Measurements from ENCODE around the gene NPTXR. TPM values are rescaled to one million over a fixed set of nuclear protein-coding genes. Genes with fewer than 3 reads are reported as not detected.

Gene NPTXR
- total and polyA plus RNA-seq, 8 donors: 0.46 to 19.6 (median 2.3) TPM

DNA sequence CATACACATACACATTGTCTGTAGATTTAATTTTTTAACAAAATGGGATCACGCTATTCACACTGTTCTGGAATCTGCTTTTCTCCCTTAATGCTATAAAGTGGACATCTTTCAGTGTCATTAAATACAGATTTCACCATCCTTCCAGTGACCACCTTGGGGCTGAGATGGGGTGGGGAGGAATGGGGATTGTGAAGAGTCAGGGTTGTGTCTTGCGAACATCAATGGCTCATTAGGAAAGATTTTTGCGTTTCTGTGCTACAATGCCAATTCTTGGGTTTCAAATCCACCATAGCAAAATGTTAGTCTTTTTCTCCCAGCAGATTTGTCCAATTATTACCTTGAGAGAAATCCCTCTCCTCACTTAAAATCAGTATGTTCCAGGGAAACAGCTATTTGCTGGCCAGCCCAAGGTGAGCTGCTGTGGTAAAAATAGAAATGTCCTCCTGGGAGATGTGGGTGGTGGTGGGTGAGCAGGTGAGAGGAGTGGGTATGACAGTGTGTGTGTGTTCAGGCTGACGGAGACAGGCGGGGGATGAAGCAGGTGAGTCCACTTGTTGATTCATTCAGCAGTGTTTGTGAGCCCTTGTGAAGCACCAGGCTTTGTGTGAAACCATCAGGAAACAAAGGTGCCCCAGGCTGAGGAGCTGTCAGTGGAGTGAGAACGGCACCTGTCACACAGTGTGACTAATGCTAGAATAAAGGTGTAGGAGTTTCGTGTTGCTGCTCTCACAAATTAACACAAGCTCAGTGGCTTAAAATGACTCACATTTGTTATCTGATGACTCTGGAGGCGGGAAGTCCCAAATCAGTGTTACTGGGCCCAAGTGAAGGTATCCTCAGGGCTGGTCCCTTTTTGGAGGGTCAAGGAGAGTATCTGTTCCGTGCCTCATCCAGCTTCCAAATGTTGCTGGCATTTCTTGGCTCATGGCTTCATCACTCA is 29.9 kb upstream of the NPTXR start:
- peak; percentile 25 to 42 for DNase-seq
- peaks cover 6 to 9% (median 8%) of the 10 kb centered on the region in 4 donors for H3K36me3 ChIP-seq
- peak overlapping the region in 4 of 5 donors; percentile 89 to 96 (median 94) for H3K27ac ChIP-seq
- peaks cover 28 to 45% (median 36%) of the 10 kb centered on the region in 4 donors for H3K4me1 ChIP-seq
- TF ChIP-seq POLR2AphosphoS5 (IDR thresholded peaks at IDR 0.05) (no peak), EP300 (IDR thresholded peaks at IDR 0.05) (no peak)
- TF ChIP-seq, protein P1, sequence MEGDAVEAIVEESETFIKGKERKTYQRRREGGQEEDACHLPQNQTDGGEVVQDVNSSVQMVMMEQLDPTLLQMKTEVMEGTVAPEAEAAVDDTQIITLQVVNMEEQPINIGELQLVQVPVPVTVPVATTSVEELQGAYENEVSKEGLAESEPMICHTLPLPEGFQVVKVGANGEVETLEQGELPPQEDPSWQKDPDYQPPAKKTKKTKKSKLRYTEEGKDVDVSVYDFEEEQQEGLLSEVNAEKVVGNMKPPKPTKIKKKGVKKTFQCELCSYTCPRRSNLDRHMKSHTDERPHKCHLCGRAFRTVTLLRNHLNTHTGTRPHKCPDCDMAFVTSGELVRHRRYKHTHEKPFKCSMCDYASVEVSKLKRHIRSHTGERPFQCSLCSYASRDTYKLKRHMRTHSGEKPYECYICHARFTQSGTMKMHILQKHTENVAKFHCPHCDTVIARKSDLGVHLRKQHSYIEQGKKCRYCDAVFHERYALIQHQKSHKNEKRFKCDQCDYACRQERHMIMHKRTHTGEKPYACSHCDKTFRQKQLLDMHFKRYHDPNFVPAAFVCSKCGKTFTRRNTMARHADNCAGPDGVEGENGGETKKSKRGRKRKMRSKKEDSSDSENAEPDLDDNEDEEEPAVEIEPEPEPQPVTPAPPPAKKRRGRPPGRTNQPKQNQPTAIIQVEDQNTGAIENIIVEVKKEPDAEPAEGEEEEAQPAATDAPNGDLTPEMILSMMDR (IDR thresholded peaks at IDR 0.05): no peak
- 56 to 69% (median 68%) methylated on average over 9 of the region's 9 CpGs for WGBS, 5 donors
- intact Hi-C loops (cut with DNase I; ENCODE audit: low total_unique reads): no loop called here
- no peaks in the 10 kb centered on the region for H3K27me3 ChIP-seq
- H3K9me3 ChIP-seq: no peaks in the 10 kb centered on the region
- peak overlapping the region in 3 of 4 donors; percentile 58 to 88 (median 86) for H3K4me3 ChIP-seq

DNA sequence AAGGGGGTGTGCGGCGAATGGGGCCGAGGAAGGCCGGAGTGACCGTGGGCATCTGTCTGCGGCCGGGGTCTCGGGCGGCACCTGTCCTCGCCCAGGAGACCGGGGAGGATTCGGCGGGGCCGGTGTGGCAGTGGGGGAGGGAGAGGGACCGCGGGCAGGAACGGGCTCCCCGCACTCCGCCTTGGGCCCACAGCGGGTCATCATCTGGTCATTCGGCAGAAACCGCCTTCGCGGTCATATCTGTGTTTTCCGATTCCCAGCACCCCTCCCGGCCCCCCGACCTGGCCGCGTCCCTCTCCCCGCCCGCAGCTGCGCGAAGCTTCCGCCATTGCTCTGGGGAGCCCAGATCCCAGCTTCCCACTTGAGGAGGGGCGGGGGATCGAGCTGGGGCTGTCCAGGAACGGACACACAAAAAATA is 29.0 kb upstream of the NPTXR start:
- H3K9me3 ChIP-seq: no peaks in the 10 kb centered on the region
- H3K27ac ChIP-seq: peak overlapping the region; percentile 89 to 96 (median 92)
- peaks cover 6 to 17% (median 15%) of the 10 kb centered on the region in 4 donors for H3K36me3 ChIP-seq
- 0 to 3% (median 0%) methylated on average over 25 to 37 of the region's 37 CpGs for WGBS, 5 donors
- TF ChIP-seq POLR2A (IDR thresholded peaks at IDR 0.05) (no peak), POLR2AphosphoS5 (IDR thresholded peaks at IDR 0.05) (peak in 2 of 3 donors; percentile 31 to 38)
- no peaks in the 10 kb centered on the region for H3K27me3 ChIP-seq
- H3K4me3 ChIP-seq: peak overlapping the region; percentile 58 to 88 (median 82)
- peaks cover 35 to 54% (median 42%) of the 10 kb centered on the region in 4 donors for H3K4me1 ChIP-seq
- intact Hi-C loops (cut with DNase I; ENCODE audit: low total_unique reads): no loop called here
- DNase-seq: peak; percentile 51 to 90

DNA sequence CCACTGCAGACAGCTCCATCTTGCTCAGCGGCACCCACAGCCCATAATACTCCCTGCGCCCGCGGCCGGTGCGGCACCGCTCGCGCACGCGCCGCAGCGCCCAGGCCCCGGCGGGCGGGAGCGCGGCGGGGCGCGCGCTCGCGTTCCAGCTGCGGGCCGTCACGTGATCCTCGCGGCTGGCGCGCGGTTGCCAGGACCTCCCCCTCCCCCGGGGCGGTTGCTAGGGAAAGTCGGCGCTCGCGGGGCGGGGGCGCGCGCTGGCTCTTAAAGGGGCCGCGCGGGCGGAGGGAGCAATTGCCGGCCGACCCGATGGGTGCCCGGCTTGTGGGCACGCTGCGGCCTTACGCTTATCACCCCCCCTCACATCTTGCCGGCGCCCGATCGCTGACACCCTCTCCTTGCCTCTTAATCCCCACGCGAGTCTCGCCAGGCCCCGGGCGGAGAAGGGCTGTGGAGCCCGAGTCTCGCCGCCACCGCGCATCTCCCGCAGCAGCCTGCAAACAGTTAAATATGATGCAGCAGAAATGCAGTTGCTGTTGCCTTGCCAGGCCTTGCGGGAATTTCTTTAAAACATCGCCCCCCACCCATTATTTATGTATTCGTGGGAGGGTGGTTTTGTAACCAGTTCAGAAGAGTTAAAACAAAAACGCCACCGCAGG is 28.5 kb upstream of the NPTXR start, which contains the start of gene CBX6:
CBX6 (minus strand) TSS at position 45 of the 659 bp plus-strand sequence; CDS start at position 19, 26 bp downstream.
- peaks cover 35 to 59% (median 43%) of the 10 kb centered on the region in 4 donors for H3K4me1 ChIP-seq
- peak within 1 kb of the TSS; percentile 58 to 88 (median 82) for H3K4me3 ChIP-seq
- WGBS, 5 donors: 0% methylated on average over 29 to 73 of the region's 73 CpGs
- peak within 1 kb of the TSS; percentile 89 to 96 (median 92) for H3K27ac ChIP-seq
- peak; percentile 97 to 98 for DNase-seq
- no peaks in the 10 kb centered on the region for H3K9me3 ChIP-seq
- peaks cover 6 to 22% (median 21%) of the 10 kb centered on the region in 4 donors for H3K36me3 ChIP-seq
- TF ChIP-seq POLR2A (IDR thresholded peaks at IDR 0.05) (no peak), POLR2AphosphoS5 (IDR thresholded peaks at IDR 0.05) (peak; percentile 28 to 61 (median 60)), EP300 (IDR thresholded peaks at IDR 0.05) (no peak)
- TF ChIP-seq, protein P1 (IDR thresholded peaks at IDR 0.05): no peak
- intact Hi-C loops (cut with DNase I; ENCODE audit: low total_unique reads): no loop called here
- no peaks in the 10 kb centered on the region for H3K27me3 ChIP-seq

DNA sequence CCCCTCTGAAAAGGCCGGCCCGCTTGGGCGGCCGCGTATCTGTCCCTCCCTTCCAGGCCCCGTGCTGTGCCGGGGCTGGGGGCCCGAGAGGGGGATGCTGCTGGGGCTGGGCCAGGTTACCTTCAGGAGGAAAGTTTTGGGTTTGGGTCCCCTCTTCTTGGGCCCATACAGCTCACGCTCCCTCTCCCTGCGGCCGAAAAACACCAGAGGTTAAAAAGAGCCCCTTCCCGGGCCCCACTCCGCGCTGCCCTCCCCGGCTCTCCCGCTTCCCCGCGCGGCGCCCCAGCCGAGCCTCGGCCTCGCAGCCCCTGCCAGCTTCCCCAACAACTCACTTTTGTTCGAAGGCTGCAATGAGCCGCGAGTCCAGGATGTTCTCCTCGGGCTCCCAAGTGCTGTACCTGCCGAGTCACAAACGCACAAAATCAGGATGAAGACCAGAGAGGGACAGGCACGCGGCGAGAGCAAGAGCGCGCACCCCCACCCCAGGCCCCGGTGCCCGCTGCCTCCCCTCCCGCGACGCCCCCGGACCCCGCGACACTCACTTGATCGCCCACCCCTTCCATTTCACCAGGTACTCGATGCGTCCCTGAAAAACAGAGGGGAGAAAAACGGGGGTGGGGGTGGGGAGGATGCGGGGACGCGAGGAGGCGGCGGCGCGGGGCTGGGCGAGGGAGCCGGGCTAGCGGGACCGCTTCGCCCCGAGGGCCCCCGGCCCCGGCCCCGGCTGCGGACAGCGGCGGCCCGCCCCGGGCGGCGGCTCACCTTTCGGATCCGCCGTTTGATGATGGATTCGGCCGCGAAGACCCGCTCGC is 27.7 kb upstream of the NPTXR start:
- 1 to 2% (median 1%) methylated on average over 42 to 77 of the region's 77 CpGs for WGBS, 5 donors
- H3K27ac ChIP-seq: peak overlapping the region; percentile 89 to 96 (median 92)

More for the DNA sequence above, 27.7 kb upstream of the NPTXR start:
- peaks cover 36 to 65% (median 48%) of the 10 kb centered on the region in 4 donors for H3K4me1 ChIP-seq
- TF ChIP-seq POLR2A (IDR thresholded peaks at IDR 0.05): no peak
- no peak for TF ChIP-seq EP300 (IDR thresholded peaks at IDR 0.05)
- TF ChIP-seq, protein P1 (IDR thresholded peaks at IDR 0.05): no peak
- no peak for TF ChIP-seq POLR2AphosphoS5 (IDR thresholded peaks at IDR 0.05)
- H3K36me3 ChIP-seq: peaks cover 11 to 30% (median 28%) of the 10 kb centered on the region in 4 donors
- H3K4me3 ChIP-seq: peak overlapping the region; percentile 58 to 88 (median 82)
- no peaks in the 10 kb centered on the region for H3K27me3 ChIP-seq
- peak; percentile 25 to 66 for DNase-seq
- intact Hi-C loops (cut with DNase I; ENCODE audit: low total_unique reads): no loop called here
- no peaks in the 10 kb centered on the region for H3K9me3 ChIP-seq
